Measurements from ENCODE around the gene OBSL1. TPM values are rescaled to one million over a fixed set of nuclear protein-coding genes. Genes with fewer than 3 reads are reported as not detected.
A peak's percentile ranks its signal among the peaks of the same experiment; 100 is the strongest.

OBSL1 gene
- total and polyA plus RNA-seq, 2 of the 4 experiments (the other 2 are of a cell fraction), result 21.5 to 51.2 TPM

DNA sequence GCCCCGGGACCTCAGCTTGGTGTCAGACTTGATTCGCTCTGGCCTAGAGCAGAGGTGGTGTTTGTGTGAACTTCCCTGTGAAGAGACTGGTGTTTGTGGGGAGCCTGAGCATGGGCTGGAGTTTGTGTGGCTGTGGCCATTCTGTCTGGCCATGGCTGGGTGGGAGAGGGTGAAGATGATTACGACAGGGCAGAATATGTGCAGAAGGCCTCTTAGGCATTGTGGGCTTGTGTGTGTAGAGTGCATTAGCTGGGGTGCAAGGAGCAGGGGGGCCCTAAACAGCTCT is 10.5 kb downstream of the OBSL1 start:
- intact Hi-C loops (cut with micrococcal nuclease), result no loop called here
- Histone ChIP-seq H3K9me3 (ENCODE audit: control insufficient read depth, insufficient read depth, low read length) (no peaks in the 10 kb centered on the region), H2BK120ac (ENCODE audit: low read depth, low read length) (no peak overlapping the region), H3K4me1 (ENCODE audit: control insufficient read depth, insufficient read depth, low read length) (peaks cover 2% of the 10 kb centered on the region; the same call in 1 of the 2 replicates), H4K5ac (ENCODE audit: low read depth, low read length) (no peak overlapping the region), H3K9ac (ENCODE audit: low read depth, low read length) (no peak overlapping the region), H3K9me1 (ENCODE audit: insufficient read depth, low read length) (no peaks in the 10 kb centered on the region; the same call in 1 of the 2 replicates), H3K4ac (ENCODE audit: low read depth, low read length) (no peak overlapping the region), H3K27me3 (ENCODE audit: control insufficient read depth, insufficient read depth, low read length) (no peaks in the 10 kb centered on the region), H4K20me1 (ENCODE audit: insufficient read depth, low read length) (peaks cover 3% of the 10 kb centered on the region; the same call in 1 of the 2 replicates), H3K4me3 (ENCODE audit: insufficient read depth, low read depth, low read length) (no peak overlapping the region), H2BK15ac (ENCODE audit: low read depth, low read length) (no peak overlapping the region), H3K4me2 (ENCODE audit: low read depth, low read length) (no peak overlapping the region), H4K8ac (ENCODE audit: low read depth in 2 of 2, low read length in 2 of 2) (no peak overlapping the region), H3K18ac (ENCODE audit: low read depth, low read length) (no peak overlapping the region), H3K23ac (ENCODE audit: low read depth, low read length) (no peak overlapping the region), H3K79me1 (ENCODE audit: low read depth in 1 of 2, low read length in 2 of 2) (no peaks in the 10 kb centered on the region), H4K91ac (ENCODE audit: insufficient read depth, low read depth, low read length) (no peak overlapping the region), H3K14ac (replicated peaks; ENCODE audit: low read depth, low read length) (no peak overlapping the region), H3K56ac (ENCODE audit: extremely low read depth, insufficient read depth, low read length) (no peak overlapping the region), H2AK9ac (replicated peaks; ENCODE audit: low read depth, low read length, poor library complexity) (no peak overlapping the region), H3K27ac (ENCODE audit: insufficient read depth, low read length) (no peak overlapping the region), H3K36me3 (ENCODE audit: control insufficient read depth, insufficient read depth, low read length) (peaks cover 11% of the 10 kb centered on the region), H2AFZ (replicated peaks; ENCODE audit: low read length, poor library complexity) (no peak overlapping the region), H2AK5ac (ENCODE audit: low read depth, low read length) (no peak overlapping the region), H2BK5ac (ENCODE audit: low read depth, low read length, poor library complexity, severe bottlenecking) (no peak overlapping the region), H2BK20ac (ENCODE audit: low read depth, low read length) (no peak overlapping the region)
- ChIA-PET CTCF (interaction anchor here (1.1 to 2.0 kb wide), 4 partner anchors 12 to 82 kb away, joined by 3 to 10 read pairs (median 8); partner anchors contain the start of genes CHPF, STK11IP and TMEM198), POLR2A (ENCODE audit: unreplicated experiment) (no interaction called here)
- dilution Hi-C loops (cut with HindIII; ENCODE audit: low sequenced_read_pairs, unreplicated experiment), result no loop called here
- in situ Hi-C loops (cut with MboI; ENCODE audit: low sequenced_read_pairs), result no loop called here
- BruUV-seq (replicated peaks), result no TSS peak
- peak; percentile 4; the same call in 1 of the 2 replicates for ATAC-seq (ENCODE audit: low read depth)
- 65% methylated on average over 2 of the region's 3 CpGs; no CpG with 5 or more reads in 1 of the 2 experiments for WGBS, 2 experiments (ENCODE audit: extremely low coverage in 2 of 2, insufficient read length in 1 of 2)
- DNase-seq, result no peak
- TF ChIP-seq POLR2A (IDR thresholded peaks at IDR 0.05; ENCODE audit: low read depth, low read length) (no peak), CEBPB (IDR thresholded peaks at IDR 0.05; ENCODE audit: low read depth, low read length) (no peak), MXI1 (IDR thresholded peaks at IDR 0.05; ENCODE audit: borderline replicate concordance, low read depth, low read length) (no peak), NFE2L2 (IDR thresholded peaks at IDR 0.05; ENCODE audit: low read depth, low read length) (no peak), RCOR1 (IDR thresholded peaks at IDR 0.05; ENCODE audit: insufficient replicate concordance, low read length) (no peak)
